ENCODE data around the gene CLASP1. TPM values are rescaled to one million over a fixed set of nuclear protein-coding genes. Genes with fewer than 3 reads are reported as not detected.
"Not testable (repeated sequence)": the region's sequence is repeated elsewhere in the genome, so short reads cannot be mapped to it uniquely, and the experiment has no call there.

The CLASP1 gene
- polyA plus RNA-seq, 1 experiment = 12.8 TPM

GRCh38 chr2:121611730-121612705, 37.2 kb downstream of the CLASP1 start:
- Histone ChIP-seq H3K27ac (ENCODE audit: low read depth, low read length) (no peak overlapping the region), H3K4me3 (ENCODE audit: low read depth, low read length) (no peak overlapping the region), H3K9me3 (ENCODE audit: control insufficient read depth, insufficient read depth, low read length) (no peaks in the 10 kb centered on the region), H3K27me3 (ENCODE audit: control insufficient read depth, insufficient read depth, low read length) (no peaks in the 10 kb centered on the region)
- TF ChIP-seq, protein P1, sequence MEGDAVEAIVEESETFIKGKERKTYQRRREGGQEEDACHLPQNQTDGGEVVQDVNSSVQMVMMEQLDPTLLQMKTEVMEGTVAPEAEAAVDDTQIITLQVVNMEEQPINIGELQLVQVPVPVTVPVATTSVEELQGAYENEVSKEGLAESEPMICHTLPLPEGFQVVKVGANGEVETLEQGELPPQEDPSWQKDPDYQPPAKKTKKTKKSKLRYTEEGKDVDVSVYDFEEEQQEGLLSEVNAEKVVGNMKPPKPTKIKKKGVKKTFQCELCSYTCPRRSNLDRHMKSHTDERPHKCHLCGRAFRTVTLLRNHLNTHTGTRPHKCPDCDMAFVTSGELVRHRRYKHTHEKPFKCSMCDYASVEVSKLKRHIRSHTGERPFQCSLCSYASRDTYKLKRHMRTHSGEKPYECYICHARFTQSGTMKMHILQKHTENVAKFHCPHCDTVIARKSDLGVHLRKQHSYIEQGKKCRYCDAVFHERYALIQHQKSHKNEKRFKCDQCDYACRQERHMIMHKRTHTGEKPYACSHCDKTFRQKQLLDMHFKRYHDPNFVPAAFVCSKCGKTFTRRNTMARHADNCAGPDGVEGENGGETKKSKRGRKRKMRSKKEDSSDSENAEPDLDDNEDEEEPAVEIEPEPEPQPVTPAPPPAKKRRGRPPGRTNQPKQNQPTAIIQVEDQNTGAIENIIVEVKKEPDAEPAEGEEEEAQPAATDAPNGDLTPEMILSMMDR (IDR thresholded peaks at IDR 0.05; ENCODE audit: low read depth, low read length) = no peak
- POLR2A ChIA-PET = no interaction called here
- no peak for DNase-seq (ENCODE audit: low read depth, low spot score)
- CTCF ChIA-PET = no interaction called here

DNA sequence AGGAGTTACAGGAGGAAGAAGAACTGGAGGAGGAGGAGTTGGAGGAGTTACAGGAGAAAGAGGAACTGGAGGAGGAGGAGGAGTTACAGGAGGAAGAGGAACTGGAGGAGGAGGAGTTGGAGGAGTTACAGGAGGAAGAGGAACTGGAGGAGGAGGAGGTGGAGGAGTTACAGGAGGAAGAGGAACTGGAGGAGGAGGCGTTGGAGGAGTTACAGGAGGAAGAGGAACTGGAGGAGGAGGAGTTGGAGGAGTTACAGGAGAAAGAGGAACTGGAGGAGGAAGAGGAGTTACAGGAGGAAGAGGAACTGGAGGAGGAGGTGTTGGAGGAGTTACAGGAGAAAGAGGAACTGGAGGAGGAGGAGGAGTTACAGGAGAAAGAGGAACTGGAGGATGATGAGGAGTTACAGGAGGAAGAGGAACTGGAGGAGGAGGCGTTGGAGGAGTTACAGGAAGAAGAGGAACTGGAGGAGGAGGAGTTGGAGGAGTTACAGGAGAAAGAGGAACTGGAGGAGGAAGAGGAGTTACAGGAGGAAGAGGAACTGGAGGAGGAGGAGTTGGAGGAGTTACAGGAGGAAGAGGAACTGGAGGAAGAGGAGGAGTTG, 38.1 kb downstream of the CLASP1 start:
- H3K27me3 ChIP-seq (ENCODE audit: control insufficient read depth, insufficient read depth, low read length); CTCF ChIA-PET; DNase-seq (ENCODE audit: low read depth, low spot score); H3K27ac ChIP-seq (ENCODE audit: low read depth, low read length); H3K9me3 ChIP-seq (ENCODE audit: control insufficient read depth, insufficient read depth, low read length); POLR2A ChIA-PET; H3K4me3 ChIP-seq (ENCODE audit: low read depth, low read length): not testable (repeated sequence)

GRCh38 chr2:121610487-121610874, 38.8 kb downstream of the CLASP1 start:
- H3K27ac ChIP-seq (ENCODE audit: low read depth, low read length); H3K27me3 ChIP-seq (ENCODE audit: control insufficient read depth, insufficient read depth, low read length); H3K4me3 ChIP-seq (ENCODE audit: low read depth, low read length); DNase-seq (ENCODE audit: low read depth, low spot score); H3K9me3 ChIP-seq (ENCODE audit: control insufficient read depth, insufficient read depth, low read length); CTCF ChIA-PET; POLR2A ChIA-PET: not testable (repeated sequence)

DNA sequence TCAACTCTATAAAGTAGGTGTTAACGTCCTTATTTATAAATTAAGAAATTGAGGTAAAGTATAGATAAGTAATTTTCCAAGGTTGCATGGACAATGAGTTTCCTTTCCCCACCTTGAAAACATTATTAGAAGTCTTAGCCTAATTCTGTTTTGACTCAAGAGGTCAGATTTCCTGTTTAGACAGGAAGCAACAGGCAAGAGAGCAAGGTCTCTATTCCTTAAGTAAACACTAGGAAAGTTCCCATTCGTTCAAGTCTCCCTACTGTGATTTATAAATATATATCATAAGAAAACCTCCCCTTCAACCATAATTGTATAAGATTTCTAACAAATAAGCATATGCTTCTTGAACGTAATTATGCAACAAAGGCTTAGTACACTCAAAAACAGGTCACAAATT, 40.3 kb downstream of the CLASP1 start:
- ChIA-PET CTCF (no interaction called here), POLR2A (no interaction called here)
- H3K4me3 ChIP-seq (ENCODE audit: low read depth, low read length) = no peak overlapping the region
- no peak for DNase-seq (ENCODE audit: low read depth, low spot score)
- TF ChIP-seq, protein P1 (IDR thresholded peaks at IDR 0.05; ENCODE audit: low read depth, low read length) = no peak
- no peaks in the 10 kb centered on the region for H3K9me3 ChIP-seq (ENCODE audit: control insufficient read depth, insufficient read depth, low read length)
- H3K27ac ChIP-seq (ENCODE audit: low read depth, low read length) = no peak overlapping the region
- H3K27me3 ChIP-seq (ENCODE audit: control insufficient read depth, insufficient read depth, low read length) = no peaks in the 10 kb centered on the region

GRCh38 chr2:121608367-121608766, 40.9 kb downstream of the CLASP1 start:
- POLR2A ChIA-PET = no interaction called here
- Histone ChIP-seq H3K27me3 (ENCODE audit: control insufficient read depth, insufficient read depth, low read length) (no peaks in the 10 kb centered on the region), H3K9me3 (ENCODE audit: control insufficient read depth, insufficient read depth, low read length) (no peaks in the 10 kb centered on the region), H3K4me3 (ENCODE audit: low read depth, low read length) (no peak overlapping the region), H3K27ac (ENCODE audit: low read depth, low read length) (no peak overlapping the region)
- TF ChIP-seq, protein P1 (IDR thresholded peaks at IDR 0.05; ENCODE audit: low read depth, low read length) = no peak
- CTCF ChIA-PET = no interaction called here
- no peak for DNase-seq (ENCODE audit: low read depth, low spot score)
